Activated T-cell treated with anti-CD3 and anti-CD28 coated beads, Interleukin-2, amount 50 U/mL, for 1 hour (primary cell): ENCODE results near the gene TAF9.
"Not testable (repeated sequence)": the region's sequence is repeated elsewhere in the genome, so short reads cannot be mapped to it uniquely, and the experiment has no call there.

Source experiments
- DNase-seq: peaks from one replicate; pipeline ENCODE4 v3.0.0-alpha.2; 2020

Gene TAF9

GRCh38 chr5:69369340-69370121, at the start of gene TAF9, which contains the start of the genes AK6 and RAD17:
TAF9 (minus strand) TSS chr5:69369520; CDS start chr5:69365737, 3,783 bp downstream.
AK6 (minus strand) TSS chr5:69369520; CDS start chr5:69369490, 30 bp downstream.
RAD17 (plus strand) TSS chr5:69369818; CDS start chr5:69372209, 2,391 bp downstream.
- peak; percentile 95 for DNase-seq

GRCh38 chr5:69418554-69418953, 49.2 kb upstream of the TAF9 start:
- no peak for DNase-seq

- DNase-seq, result no peak
Observed at GRCh38 chr5:69416699-69417098, 47.4 kb upstream of the TAF9 start.

GRCh38 chr5:69416180-69416579, 46.9 kb upstream of the TAF9 start:
- no peak for DNase-seq

GRCh38 chr5:69415584-69415958, 46.3 kb upstream of the TAF9 start:
- no peak for DNase-seq

- DNase-seq, result peak; percentile 54
Observed at GRCh38 chr5:69414885-69415583, 45.7 kb upstream of the TAF9 start, which contains the start of gene MARVELD2. MARVELD2 (plus strand) TSS chr5:69415116; CDS start chr5:69419386, 4,270 bp downstream.

- DNase-seq, result no peak
Observed at GRCh38 chr5:69404659-69405330, 35.5 kb upstream of the TAF9 start.

GRCh38 chr5:69378376-69378775, 9.1 kb upstream of the TAF9 start:
- DNase-seq, result no peak

- no peak for DNase-seq
Observed at GRCh38 chr5:69374911-69375446, 5.7 kb upstream of the TAF9 start.

- DNase-seq, result no peak
Observed at GRCh38 chr5:69372394-69372793, 3.1 kb upstream of the TAF9 start.

GRCh38 chr5:69370335-69370734, 1.0 kb upstream of the TAF9 start:
- not testable (repeated sequence) for DNase-seq

GRCh38 chr5:69368458-69369339, 621 bp downstream of the TAF9 start:
- no peak for DNase-seq

- DNase-seq, result no peak
Observed at GRCh38 chr5:69367697-69368279, 1.5 kb downstream of the TAF9 start.

GRCh38 chr5:69364850-69365249, 4.5 kb downstream of the TAF9 start:
- no peak for DNase-seq

- DNase-seq, result no peak
Observed at GRCh38 chr5:69364414-69364813, 4.9 kb downstream of the TAF9 start.

- no peak for DNase-seq
Observed at GRCh38 chr5:69360442-69360841, 8.9 kb downstream of the TAF9 start.

GRCh38 chr5:69359699-69360098, 9.6 kb downstream of the TAF9 start:
- DNase-seq, result no peak

- no peak for DNase-seq
Observed at GRCh38 chr5:69350664-69351063, 18.7 kb downstream of the TAF9 start.

- DNase-seq, result no peak
Observed at GRCh38 chr5:69343083-69343482, 26.2 kb downstream of the TAF9 start.

- no peak for DNase-seq
Observed at GRCh38 chr5:69341520-69342161, 27.7 kb downstream of the TAF9 start.

GRCh38 chr5:69335341-69335935, 33.9 kb downstream of the TAF9 start:
- no peak for DNase-seq
